Neuron (in vitro differentiated cells): ENCODE data around the gene RPTN.
"Not testable (repeated sequence)": the region's sequence is repeated elsewhere in the genome, so short reads cannot be mapped to it uniquely, and the experiment has no call there.

ENCODE experiments used
- H2AFZ ChIP-seq: one replicate; pipeline ENCODE4 v1.6.1; 2013; ENCODE audit warnings: low read depth, mild to moderate bottlenecking, inconsistent platforms, low read length, moderate library complexity
- H3K27me3 ChIP-seq: one replicate; pipeline ENCODE4 v1.6.1; 2013; ENCODE audit warnings: low read length; ENCODE audit not compliant: insufficient read depth
- H3K36me3 ChIP-seq: one replicate; pipeline ENCODE4 v1.6.1; 2013; ENCODE audit warnings: low read length; ENCODE audit not compliant: insufficient read depth
- H3K4me1 ChIP-seq: one replicate; pipeline ENCODE4 v1.6.1; 2013; ENCODE audit warnings: low read length; ENCODE audit not compliant: insufficient read depth
- H3K4me3 ChIP-seq: 2 replicates; pipeline ENCODE4 v1.5.1; 2013; ENCODE audit warnings: mild to moderate bottlenecking, low read length, moderate library complexity
- H3K9me3 ChIP-seq: one replicate; pipeline ENCODE4 v1.6.1; 2013; ENCODE audit warnings: low read length

Gene RPTN

GRCh38 chr1:152151646-152152045 is 7.4 kb downstream of the RPTN start:
- Histone ChIP-seq H3K4me3 (no peak overlapping the region), H2AFZ (no peak overlapping the region), H3K27me3 (no peaks in the 10 kb centered on the region), H3K36me3 (no peaks in the 10 kb centered on the region), H3K4me1 (no peaks in the 10 kb centered on the region), H3K9me3 (peaks cover 2% of the 10 kb centered on the region)

- Histone ChIP-seq H3K9me3 (peaks cover 2% of the 10 kb centered on the region), H2AFZ (no peak overlapping the region), H3K4me1 (no peaks in the 10 kb centered on the region), H3K36me3 (no peaks in the 10 kb centered on the region), H3K27me3 (no peaks in the 10 kb centered on the region), H3K4me3 (no peak overlapping the region)
Measured at GRCh38 chr1:152148981-152149380, 10.0 kb downstream of the RPTN start.

- Histone ChIP-seq H3K4me3 (no peak overlapping the region), H3K36me3 (no peaks in the 10 kb centered on the region), H3K9me3 (peaks cover 2% of the 10 kb centered on the region), H3K27me3 (no peaks in the 10 kb centered on the region), H3K4me1 (no peaks in the 10 kb centered on the region), H2AFZ (no peak overlapping the region)
Measured at GRCh38 chr1:152148051-152148450, 11.0 kb downstream of the RPTN start.

- H3K4me1 ChIP-seq: no peaks in the 10 kb centered on the region
- peaks cover 2% of the 10 kb centered on the region for H3K9me3 ChIP-seq
- H3K4me3 ChIP-seq: no peak overlapping the region
- H3K27me3 ChIP-seq: no peaks in the 10 kb centered on the region
- H2AFZ ChIP-seq: no peak overlapping the region
- no peaks in the 10 kb centered on the region for H3K36me3 ChIP-seq
Measured at GRCh38 chr1:152145769-152146168, 13.3 kb downstream of the RPTN start.

- not testable (repeated sequence) for H3K36me3 ChIP-seq, H3K27me3 ChIP-seq, H2AFZ ChIP-seq, H3K9me3 ChIP-seq, H3K4me3 ChIP-seq, H3K4me1 ChIP-seq
Measured at GRCh38 chr1:152144674-152145183, 14.3 kb downstream of the RPTN start.

GRCh38 chr1:152143150-152143887 is 15.7 kb downstream of the RPTN start:
- Histone ChIP-seq H3K9me3 (peaks cover 2% of the 10 kb centered on the region), H2AFZ (no peak overlapping the region), H3K36me3 (no peaks in the 10 kb centered on the region), H3K4me1 (no peaks in the 10 kb centered on the region), H3K4me3 (no peak overlapping the region), H3K27me3 (no peaks in the 10 kb centered on the region)

- Histone ChIP-seq H3K36me3 (no peaks in the 10 kb centered on the region), H3K4me1 (no peaks in the 10 kb centered on the region), H3K27me3 (no peaks in the 10 kb centered on the region), H2AFZ (no peak overlapping the region), H3K4me3 (no peak overlapping the region), H3K9me3 (no peaks in the 10 kb centered on the region)
Measured at GRCh38 chr1:152141971-152142584, 16.9 kb downstream of the RPTN start.

GRCh38 chr1:152137215-152137614 is 21.8 kb downstream of the RPTN start:
- Histone ChIP-seq H3K4me1 (no peaks in the 10 kb centered on the region), H3K9me3 (no peaks in the 10 kb centered on the region), H2AFZ (no peak overlapping the region), H3K36me3 (no peaks in the 10 kb centered on the region), H3K27me3 (no peaks in the 10 kb centered on the region), H3K4me3 (no peak overlapping the region)

- Histone ChIP-seq H3K4me1 (no peaks in the 10 kb centered on the region), H3K9me3 (no peaks in the 10 kb centered on the region), H3K4me3 (no peak overlapping the region), H3K36me3 (no peaks in the 10 kb centered on the region), H2AFZ (no peak overlapping the region), H3K27me3 (no peaks in the 10 kb centered on the region)
Measured at GRCh38 chr1:152130186-152130585, 28.8 kb downstream of the RPTN start.

GRCh38 chr1:152127673-152128072 is 31.4 kb downstream of the RPTN start:
- H3K4me3 ChIP-seq: no peak overlapping the region
- no peaks in the 10 kb centered on the region for H3K36me3 ChIP-seq
- H2AFZ ChIP-seq: no peak overlapping the region
- no peaks in the 10 kb centered on the region for H3K4me1 ChIP-seq
- H3K9me3 ChIP-seq: no peaks in the 10 kb centered on the region
- peaks cover 2% of the 10 kb centered on the region for H3K27me3 ChIP-seq

- H3K9me3 ChIP-seq: no peaks in the 10 kb centered on the region
- peaks cover 2% of the 10 kb centered on the region for H3K27me3 ChIP-seq
Measured at GRCh38 chr1:152125834-152126443, 33.1 kb downstream of the RPTN start.

GRCh38 chr1:152118915-152119314 is 40.1 kb downstream of the RPTN start:
- Histone ChIP-seq H3K36me3 (no peaks in the 10 kb centered on the region), H3K4me3 (no peak overlapping the region), H3K9me3 (no peaks in the 10 kb centered on the region), H3K27me3 (peaks cover under 1% of the 10 kb centered on the region), H3K4me1 (no peaks in the 10 kb centered on the region), H2AFZ (no peak overlapping the region)

More at GRCh38 chr1:152125834-152126443, 33.1 kb downstream of the RPTN start:
- Histone ChIP-seq H3K4me1 (no peaks in the 10 kb centered on the region), H3K4me3 (no peak overlapping the region), H3K36me3 (no peaks in the 10 kb centered on the region), H2AFZ (no peak overlapping the region)

- peaks cover 16% of the 10 kb centered on the region for H3K27me3 ChIP-seq
- H3K36me3 ChIP-seq: no peaks in the 10 kb centered on the region
- H3K4me1 ChIP-seq: no peaks in the 10 kb centered on the region
- no peaks in the 10 kb centered on the region for H3K9me3 ChIP-seq
- no peak within 1 kb of the TSS for H3K4me3 ChIP-seq
- H2AFZ ChIP-seq: no peak within 1 kb of the TSS
Measured at GRCh38 chr1:152115344-152115743, 43.7 kb downstream of the RPTN start, which contains the start of gene TCHH. Gene TCHH (minus strand): TSS chr1:152115444. CDS start chr1:152114080, 1,364 bp downstream.
